Measurements from ENCODE around the gene NAA10.

- no peak for TF ChIP-seq CTCF (IDR thresholded peaks at IDR 0.05)
- no peak for TF ChIP-seq EP300 (IDR thresholded peaks at IDR 0.05)
- TF ChIP-seq POLR2A (IDR thresholded peaks at IDR 0.05; ENCODE audit: low read depth): no peak
- TF ChIP-seq POLR2AphosphoS5 (IDR thresholded peaks at IDR 0.05): no peak
Measured at GRCh38 chrX:153967536-153968224, 32.8 kb upstream of the NAA10 start.

Measured in esophagus muscularis mucosa (tissue), 4 donors.